T-helper 2 cell (primary cell): ENCODE results near the gene TMEM182.
A peak's percentile ranks its signal among the peaks of the same experiment; 100 is the strongest.

Source experiments
- DNase-seq, 5 experiments: peaks; one replicate each; pipeline versions ENCODE4 v3.0.0 to v3.0.0-alpha.2; 2012 to 2022
- total RNA-seq, 2 donors: gene quantifications; one replicate each; lab custom pipeline; 2026; lab: John Stamatoyannopoulos, UW

TMEM182 gene
- total RNA-seq = 0.94 to 3.0 reads per million in 2 donors

GRCh38 chr2:102761763-102762162, at the start of gene TMEM182:
Gene TMEM182, plus strand, starts transcription at chr2:102762031. Its CDS starts 187 bp downstream, at chr2:102762218.
- DNase-seq = no peak

GRCh38 chr2:102717308-102718018, 44.4 kb upstream of the TMEM182 start:
- DNase-seq = no peak

GRCh38 chr2:102718387-102719316, 43.2 kb upstream of the TMEM182 start:
- no peak for DNase-seq

- DNase-seq = no peak
Measured at GRCh38 chr2:102724016-102724490, 37.8 kb upstream of the TMEM182 start.

GRCh38 chr2:102724553-102724952, 37.3 kb upstream of the TMEM182 start:
- DNase-seq = no peak

- no peak for DNase-seq
Measured at GRCh38 chr2:102726128-102727087, 35.4 kb upstream of the TMEM182 start.

GRCh38 chr2:102735416-102736109, 26.3 kb upstream of the TMEM182 start:
- DNase-seq = no peak

GRCh38 chr2:102736110-102736409, 25.8 kb upstream of the TMEM182 start:
- no peak for DNase-seq

- peak; percentile 73 to 84 (median 76) for DNase-seq
Measured at GRCh38 chr2:102736410-102737409, 25.1 kb upstream of the TMEM182 start.

- no peak for DNase-seq
Measured at GRCh38 chr2:102737431-102737830, 24.4 kb upstream of the TMEM182 start.

- DNase-seq = no peak
Measured at GRCh38 chr2:102743259-102743658, 18.6 kb upstream of the TMEM182 start.

GRCh38 chr2:102748107-102748506, 13.7 kb upstream of the TMEM182 start:
- DNase-seq = no peak

- no peak for DNase-seq
Measured at GRCh38 chr2:102749938-102750337, 11.9 kb upstream of the TMEM182 start.

- DNase-seq = peak in 1 of 5 experiments; percentile 34
Measured at GRCh38 chr2:102753563-102754159, 8.2 kb upstream of the TMEM182 start.

- DNase-seq = no peak
Measured at GRCh38 chr2:102754456-102755145, 7.2 kb upstream of the TMEM182 start.

GRCh38 chr2:102755284-102755683, 6.5 kb upstream of the TMEM182 start:
- DNase-seq = no peak

GRCh38 chr2:102758439-102758838, 3.4 kb upstream of the TMEM182 start:
- no peak for DNase-seq

- DNase-seq = no peak
Measured at GRCh38 chr2:102764083-102764482, 2.3 kb downstream of the TMEM182 start.

GRCh38 chr2:102765061-102765460, 3.2 kb downstream of the TMEM182 start:
- no peak for DNase-seq

- no peak for DNase-seq
Measured at GRCh38 chr2:102768253-102768652, 6.4 kb downstream of the TMEM182 start.
